ENCODE results near the gene CTDSPL2. TPM values are rescaled to one million over a fixed set of nuclear protein-coding genes. Genes with fewer than 3 reads are reported as not detected.

The CTDSPL2 gene
- total and polyA plus RNA-seq, 2 donors (not counting 3 experiments of a cell fraction or from before 2014, with no cell fraction given), result 12.2 to 55.1 TPM

DNA sequence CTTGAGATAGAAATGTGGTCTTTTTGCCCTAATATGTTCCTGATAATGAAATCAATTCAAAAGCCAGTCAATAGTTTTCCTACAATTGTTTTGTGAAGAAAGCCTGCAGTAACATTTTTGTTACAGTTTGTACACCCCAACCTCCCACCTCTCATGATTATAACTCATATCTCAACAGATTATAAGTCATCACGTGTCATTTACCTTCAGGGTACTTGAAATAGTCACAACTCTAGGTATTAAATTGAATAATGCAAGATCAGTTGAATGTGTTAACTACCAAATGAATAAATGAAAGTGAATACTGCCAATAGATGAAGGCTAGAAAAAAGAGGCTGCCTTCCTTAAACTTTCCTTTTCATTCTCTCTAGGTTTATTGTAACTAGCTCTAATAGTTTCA is 32.9 kb upstream of the CTDSPL2 start:
- DNase-seq (ENCODE audit: low read depth, low spot score) (no peak), FAIRE-seq (no peak)
- Histone ChIP-seq H3K9me1 (replicated peaks; ENCODE audit: control insufficient read depth, extremely low read depth, insufficient read depth, low read length) (no peaks in the 10 kb centered on the region), H3K9me3 (replicated peaks; ENCODE audit: control insufficient read depth, insufficient read depth, low read length) (no peaks in the 10 kb centered on the region), H4K20me1 (replicated peaks; ENCODE audit: control insufficient read depth, extremely low read depth, insufficient read depth, low read length) (no peaks in the 10 kb centered on the region), H3K36me3 (ENCODE audit: control insufficient read depth in 2 of 2, extremely low read depth in 1 of 2, insufficient read depth in 2 of 2, low read length in 2 of 2) (no peaks in the 10 kb centered on the region), H3K4me1 (ENCODE audit: control insufficient read depth, extremely low read depth, insufficient read depth, low read length) (no peaks in the 10 kb centered on the region), H2AFZ (ENCODE audit: low read depth, low read length) (no peak overlapping the region), H3K79me2 (ENCODE audit: control insufficient read depth, insufficient read depth, low read length) (no peaks in the 10 kb centered on the region), H3K4me2 (ENCODE audit: insufficient read depth, low read length) (no peak overlapping the region), H3K4me3 (replicated peaks in 1 of 3; ENCODE audit: insufficient read depth in 1 of 3, low read depth in 1 of 3, low read length in 3 of 3) (no peak overlapping the region), H3K27ac (ENCODE audit: insufficient read depth, low read depth, low read length) (no peak overlapping the region), H3K27me3 (ENCODE audit: control insufficient read depth in 2 of 2, insufficient read depth in 2 of 2, low read length in 2 of 2) (no peaks in the 10 kb centered on the region), H3K9ac (replicated peaks; ENCODE audit: extremely low read depth, insufficient read depth, low read length) (no peak overlapping the region)
- ChIA-PET POLR2A (no interaction called here), CTCF (interaction anchor here (1.0 to 1.4 kb wide), 2 partner anchors 65 to 107 kb away, joined by 3 read pairs; no protein-coding TSS in a partner anchor)
- intact Hi-C loops (cut with micrococcal nuclease) (no loop called here), dilution Hi-C loops (cut with MboI; ENCODE audit: extremely low pct_ligation_motif_present, low sequenced_read_pairs) (no loop called here)
- no peak for TF ChIP-seq GATA2 (IDR thresholded peaks at IDR 0.05; ENCODE audit: insufficient read depth, insufficient read length, low read depth, low read length)
- no peak for TF ChIP-seq POLR2AphosphoS5 (IDR thresholded peaks at IDR 0.05; ENCODE audit: insufficient read depth, low read depth, low read length)
- no peak for TF ChIP-seq FOS (IDR thresholded peaks at IDR 0.05; ENCODE audit: borderline replicate concordance, insufficient read depth, low read length)
- no peak for TF ChIP-seq EZH2 (IDR thresholded peaks at IDR 0.05; ENCODE audit: borderline replicate concordance, low read depth, low read length, severe bottlenecking)
- TF ChIP-seq POLR2A (IDR thresholded peaks at IDR 0.05; ENCODE audit: low read depth, low read length), result no peak
- no peak for TF ChIP-seq JUN (IDR thresholded peaks at IDR 0.05; ENCODE audit: borderline replicate concordance, insufficient read depth, insufficient read length, low read depth)
- BruUV-seq (replicated peaks), result no TSS peak

DNA sequence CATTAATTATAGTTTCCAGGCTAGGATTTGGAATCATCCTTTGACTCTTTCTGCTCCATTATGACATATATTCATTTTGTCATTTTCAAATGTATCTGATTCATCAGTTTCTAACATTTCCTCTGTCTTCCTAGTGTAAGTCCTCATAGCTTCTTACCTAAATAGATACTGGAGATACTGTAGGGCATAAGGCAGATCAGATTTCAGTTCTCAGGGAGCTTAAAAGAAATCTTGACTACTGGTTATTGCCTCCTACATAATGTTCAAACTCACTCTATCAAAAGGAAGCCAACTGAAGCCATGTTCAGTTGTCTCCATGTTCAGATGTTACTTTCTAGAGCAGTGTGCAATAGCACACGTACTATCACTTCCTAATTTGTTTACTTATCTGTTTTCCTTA is 29.6 kb upstream of the CTDSPL2 start:
- ChIA-PET POLR2A (interaction anchor here (0.5 kb wide), 1 partner anchor 47 kb away, joined by 4 read pairs; no protein-coding TSS in a partner anchor), CTCF (interaction anchor here (0.8 to 1.3 kb wide), 2 partner anchors 9 to 71 kb away, joined by 3 to 4 read pairs; no protein-coding TSS in a partner anchor)
- H3K9me1 ChIP-seq (replicated peaks; ENCODE audit: control insufficient read depth, extremely low read depth, insufficient read depth, low read length), result no peaks in the 10 kb centered on the region
- H3K4me2 ChIP-seq (ENCODE audit: insufficient read depth, low read length), result no peak overlapping the region
- H3K27ac ChIP-seq (ENCODE audit: insufficient read depth, low read depth, low read length), result no peak overlapping the region
- no TSS peak for BruUV-seq (replicated peaks)
- TF ChIP-seq EZH2 (IDR thresholded peaks at IDR 0.05; ENCODE audit: borderline replicate concordance, low read depth, low read length, severe bottlenecking) (no peak), POLR2AphosphoS5 (IDR thresholded peaks at IDR 0.05; ENCODE audit: insufficient read depth, low read depth, low read length) (no peak), POLR2A (IDR thresholded peaks at IDR 0.05; ENCODE audit: low read depth, low read length) (no peak), JUN (IDR thresholded peaks at IDR 0.05; ENCODE audit: borderline replicate concordance, insufficient read depth, insufficient read length, low read depth) (no peak), GATA2 (IDR thresholded peaks at IDR 0.05; ENCODE audit: insufficient read depth, insufficient read length, low read depth, low read length) (no peak), MYC (IDR thresholded peaks at IDR 0.05; ENCODE audit: low read depth, low read length) (no peak), FOS (IDR thresholded peaks at IDR 0.05; ENCODE audit: borderline replicate concordance, insufficient read depth, low read length) (no peak)
- TF ChIP-seq, protein P1, sequence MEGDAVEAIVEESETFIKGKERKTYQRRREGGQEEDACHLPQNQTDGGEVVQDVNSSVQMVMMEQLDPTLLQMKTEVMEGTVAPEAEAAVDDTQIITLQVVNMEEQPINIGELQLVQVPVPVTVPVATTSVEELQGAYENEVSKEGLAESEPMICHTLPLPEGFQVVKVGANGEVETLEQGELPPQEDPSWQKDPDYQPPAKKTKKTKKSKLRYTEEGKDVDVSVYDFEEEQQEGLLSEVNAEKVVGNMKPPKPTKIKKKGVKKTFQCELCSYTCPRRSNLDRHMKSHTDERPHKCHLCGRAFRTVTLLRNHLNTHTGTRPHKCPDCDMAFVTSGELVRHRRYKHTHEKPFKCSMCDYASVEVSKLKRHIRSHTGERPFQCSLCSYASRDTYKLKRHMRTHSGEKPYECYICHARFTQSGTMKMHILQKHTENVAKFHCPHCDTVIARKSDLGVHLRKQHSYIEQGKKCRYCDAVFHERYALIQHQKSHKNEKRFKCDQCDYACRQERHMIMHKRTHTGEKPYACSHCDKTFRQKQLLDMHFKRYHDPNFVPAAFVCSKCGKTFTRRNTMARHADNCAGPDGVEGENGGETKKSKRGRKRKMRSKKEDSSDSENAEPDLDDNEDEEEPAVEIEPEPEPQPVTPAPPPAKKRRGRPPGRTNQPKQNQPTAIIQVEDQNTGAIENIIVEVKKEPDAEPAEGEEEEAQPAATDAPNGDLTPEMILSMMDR (IDR thresholded peaks at IDR 0.05; ENCODE audit: extremely low read depth in 1 of 2, insufficient read depth in 1 of 2, low read depth in 1 of 2, low read length in 2 of 2), result no peak
- TF ChIP-seq, protein P2, sequence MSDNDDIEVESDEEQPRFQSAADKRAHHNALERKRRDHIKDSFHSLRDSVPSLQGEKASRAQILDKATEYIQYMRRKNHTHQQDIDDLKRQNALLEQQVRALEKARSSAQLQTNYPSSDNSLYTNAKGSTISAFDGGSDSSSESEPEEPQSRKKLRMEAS (IDR thresholded peaks at IDR 0.05; ENCODE audit: insufficient read depth, insufficient read length), result no peak
- no peaks in the 10 kb centered on the region for H3K27me3 ChIP-seq (ENCODE audit: control insufficient read depth in 2 of 2, insufficient read depth in 2 of 2, low read length in 2 of 2)
- no peaks in the 10 kb centered on the region for H4K20me1 ChIP-seq (replicated peaks; ENCODE audit: control insufficient read depth, extremely low read depth, insufficient read depth, low read length)
- H3K4me1 ChIP-seq (ENCODE audit: control insufficient read depth, extremely low read depth, insufficient read depth, low read length), result no peaks in the 10 kb centered on the region
- H3K36me3 ChIP-seq (ENCODE audit: control insufficient read depth in 2 of 2, extremely low read depth in 1 of 2, insufficient read depth in 2 of 2, low read length in 2 of 2), result no peaks in the 10 kb centered on the region
- dilution Hi-C loops (cut with MboI; ENCODE audit: extremely low pct_ligation_motif_present, low sequenced_read_pairs), result no loop called here
- H3K9ac ChIP-seq (replicated peaks; ENCODE audit: extremely low read depth, insufficient read depth, low read length), result no peak overlapping the region
- FAIRE-seq, result no peak
- intact Hi-C loops (cut with micrococcal nuclease), result no loop called here
- no peaks in the 10 kb centered on the region for H3K79me2 ChIP-seq (ENCODE audit: control insufficient read depth, insufficient read depth, low read length)
- no peaks in the 10 kb centered on the region for H3K9me3 ChIP-seq (replicated peaks; ENCODE audit: control insufficient read depth, insufficient read depth, low read length)
- DNase-seq (ENCODE audit: low read depth, low spot score), result no peak
- no peak overlapping the region for H2AFZ ChIP-seq (ENCODE audit: low read depth, low read length)
- H3K4me3 ChIP-seq (replicated peaks in 1 of 3; ENCODE audit: insufficient read depth in 1 of 3, low read depth in 1 of 3, low read length in 3 of 3), result no peak overlapping the region
